IPS DF 4.7 (cell line): Measurements from ENCODE around the gene IPCEF1.

Source experiments
- DNase-seq: peaks from one replicate; pipeline ENCODE4 v3.0.0-alpha.2; 2013; ENCODE audit warnings: low spot score; ENCODE audit errors: extremely low read depth

IPCEF1 gene

GRCh38 chr6:154356690-154357089 is at the start of gene IPCEF1:
TSS of gene IPCEF1 (minus strand) at chr6:154356803. CDS start at chr6:154265947, 90,856 bp downstream.
- DNase-seq: no peak

DNA sequence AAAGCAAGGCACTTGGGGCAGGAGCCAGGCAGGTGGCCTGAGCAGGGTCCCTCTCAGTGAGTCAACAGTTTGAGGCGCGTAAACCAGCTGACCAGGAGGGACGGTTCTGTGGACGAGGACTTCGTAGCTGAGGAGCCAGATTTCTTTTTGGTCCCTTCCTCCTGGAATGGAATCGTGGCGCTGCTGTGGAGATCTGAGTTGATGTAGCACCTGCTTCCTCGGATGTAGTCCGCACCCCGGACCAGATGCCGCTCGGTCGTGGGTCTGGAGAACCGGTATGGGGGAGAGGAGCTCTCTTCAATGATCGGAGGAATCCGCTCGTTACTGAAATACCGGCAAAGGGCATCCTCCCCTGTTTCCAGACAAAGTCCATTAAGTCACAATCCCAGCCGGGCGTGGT is 49.7 kb upstream of the IPCEF1 start:
- DNase-seq: no peak

DNA sequence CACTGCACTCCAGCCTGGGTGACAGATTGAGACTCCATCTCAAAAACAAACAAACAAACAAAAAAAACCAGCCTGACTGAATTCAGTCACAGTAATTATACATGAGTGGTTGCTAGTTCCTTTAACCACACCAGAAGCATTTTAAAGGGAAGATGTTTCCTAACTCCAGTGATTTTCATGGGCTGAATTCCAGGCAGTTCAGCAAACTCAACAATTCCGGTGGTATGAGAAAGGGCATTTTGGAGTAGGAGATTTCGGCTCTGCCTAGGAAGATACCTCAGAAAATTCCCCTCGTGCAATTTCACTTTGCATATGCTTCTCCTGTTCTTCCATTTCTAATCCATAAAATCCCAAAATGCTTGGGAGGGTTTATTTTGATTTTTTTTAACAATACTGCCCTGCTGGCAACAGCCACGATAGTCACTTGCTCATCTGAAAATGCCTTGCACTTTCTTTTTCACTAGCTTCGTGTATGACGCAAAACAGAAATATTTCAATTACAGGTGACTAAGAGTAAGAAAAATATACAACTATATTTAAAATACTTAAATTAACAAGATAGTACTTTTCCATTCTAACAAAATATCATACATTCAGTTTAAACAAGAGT is 48.3 kb upstream of the IPCEF1 start:
- no peak for DNase-seq

DNA sequence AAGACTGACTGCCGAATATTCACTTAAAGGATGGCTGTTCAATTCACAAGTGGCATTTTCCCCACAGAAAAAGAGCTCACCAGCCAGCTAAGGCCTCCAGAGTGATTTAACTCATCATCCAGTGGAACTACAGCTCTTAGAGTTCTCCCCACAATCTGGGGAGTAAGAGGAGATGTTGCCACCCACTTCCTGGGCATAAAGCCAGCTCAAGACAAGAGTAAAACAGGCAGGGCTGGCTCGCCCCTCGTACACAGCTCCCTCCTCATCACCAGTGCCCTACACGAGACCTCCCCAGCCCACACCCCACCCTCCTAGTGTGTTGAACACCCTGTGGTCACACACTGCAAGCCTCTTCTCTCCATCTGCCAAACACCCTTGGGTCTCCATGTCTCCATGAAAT is 47.2 kb upstream of the IPCEF1 start:
- no peak for DNase-seq

DNA sequence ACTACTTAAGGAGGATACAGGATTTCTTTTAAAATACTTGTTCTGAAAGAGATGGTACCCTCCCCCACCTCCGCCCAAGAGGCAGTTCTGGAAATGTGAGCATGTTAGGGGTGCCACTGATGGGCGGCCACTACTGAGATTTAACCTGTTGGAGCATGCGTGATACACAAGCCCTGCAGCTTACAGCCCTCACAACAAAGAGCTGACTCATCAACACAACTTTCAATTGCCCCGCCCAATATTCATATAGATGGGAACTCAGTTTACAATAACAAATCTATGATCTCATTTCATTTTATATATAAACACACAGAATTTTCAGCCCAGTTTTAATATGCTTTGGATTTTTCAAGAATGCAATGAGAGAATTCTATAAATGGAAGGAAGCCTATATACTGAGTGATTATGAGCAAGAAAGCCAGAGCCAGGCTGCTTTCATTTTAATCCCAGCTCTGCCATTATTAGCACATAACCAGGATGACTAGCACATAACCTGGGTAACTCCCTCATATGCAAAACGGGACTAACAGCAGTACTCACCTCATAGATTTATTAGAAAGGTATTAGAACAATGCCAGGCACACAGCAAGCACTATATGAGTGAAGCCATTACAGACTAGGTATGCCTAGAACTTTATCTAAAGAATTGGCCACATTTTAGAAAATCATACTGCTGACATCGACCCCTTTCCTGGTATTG is 45.6 kb upstream of the IPCEF1 start:
- DNase-seq: no peak

DNA sequence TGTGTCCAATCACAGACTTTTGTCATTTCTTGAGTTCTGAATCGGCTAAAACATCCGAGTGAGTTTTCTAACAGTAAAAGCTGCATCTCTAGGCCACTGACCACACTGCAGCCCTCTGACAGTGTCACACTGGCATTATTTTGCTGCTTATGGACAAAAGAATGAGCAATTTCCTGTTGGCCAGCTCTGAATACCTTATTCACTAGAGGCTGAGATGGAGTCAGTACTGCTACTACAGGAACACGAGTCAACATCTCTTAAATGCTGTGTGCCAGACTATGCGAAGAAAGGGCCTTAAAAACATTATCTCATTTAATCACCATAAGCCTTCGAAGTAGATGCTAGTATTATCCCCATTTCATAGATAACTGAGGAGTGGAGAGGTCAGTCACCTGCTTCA is 42.5 kb upstream of the IPCEF1 start:
- no peak for DNase-seq

DNA sequence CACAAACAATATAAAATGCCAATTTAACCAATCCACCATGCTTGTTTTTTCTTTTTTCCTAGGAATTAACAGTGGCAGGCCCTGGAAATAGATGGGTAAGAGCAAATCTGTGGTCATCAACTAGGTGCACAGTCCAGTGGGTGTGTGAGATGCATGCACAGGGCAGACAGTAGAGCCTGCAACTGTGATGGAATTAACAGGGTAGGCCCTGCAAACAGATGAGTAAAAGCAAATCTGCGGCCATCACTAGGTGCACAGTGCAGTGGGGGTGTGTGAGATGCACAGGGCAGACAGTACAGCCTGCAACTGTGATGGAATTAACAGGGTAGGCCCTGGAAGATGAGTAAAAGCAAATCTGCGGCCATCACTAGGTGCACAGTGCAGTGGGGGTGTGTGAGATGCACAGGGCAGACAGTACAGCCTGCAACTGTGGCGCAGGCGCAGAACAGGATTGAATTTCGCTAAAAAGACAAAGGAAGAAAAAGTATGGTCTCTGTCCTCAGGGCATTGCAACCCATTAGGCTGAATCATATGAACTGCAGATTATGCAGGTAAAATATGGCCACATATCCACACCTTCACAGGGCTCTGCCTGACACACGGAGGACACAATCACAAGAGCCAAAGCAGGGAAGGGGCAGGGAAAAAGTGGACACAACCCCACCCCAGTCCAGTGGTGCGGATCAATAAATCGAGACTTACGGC is 41.0 kb upstream of the IPCEF1 start:
- no peak for DNase-seq

- DNase-seq: no peak
Measured at GRCh38 chr6:154395878-154396277, 39.3 kb upstream of the IPCEF1 start.

DNA sequence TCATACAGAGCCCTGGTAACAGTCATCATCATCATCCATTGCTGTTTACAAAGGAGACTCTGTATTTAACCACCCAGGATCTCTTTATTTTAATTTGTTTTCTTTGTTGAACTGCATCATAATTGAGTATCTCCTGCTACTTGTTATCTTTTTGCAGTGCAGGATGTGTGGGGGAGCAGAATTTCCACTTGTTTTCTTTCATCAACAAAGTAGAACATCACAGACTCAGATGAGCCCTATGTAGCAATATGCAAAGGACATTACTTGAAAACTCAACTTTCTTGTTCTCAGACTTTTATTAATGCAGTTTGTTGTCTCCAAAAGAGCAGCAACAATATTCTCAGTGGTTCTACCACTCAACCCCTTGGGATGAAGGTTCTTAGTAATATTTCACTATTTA is 38.7 kb upstream of the IPCEF1 start:
- no peak for DNase-seq

DNA sequence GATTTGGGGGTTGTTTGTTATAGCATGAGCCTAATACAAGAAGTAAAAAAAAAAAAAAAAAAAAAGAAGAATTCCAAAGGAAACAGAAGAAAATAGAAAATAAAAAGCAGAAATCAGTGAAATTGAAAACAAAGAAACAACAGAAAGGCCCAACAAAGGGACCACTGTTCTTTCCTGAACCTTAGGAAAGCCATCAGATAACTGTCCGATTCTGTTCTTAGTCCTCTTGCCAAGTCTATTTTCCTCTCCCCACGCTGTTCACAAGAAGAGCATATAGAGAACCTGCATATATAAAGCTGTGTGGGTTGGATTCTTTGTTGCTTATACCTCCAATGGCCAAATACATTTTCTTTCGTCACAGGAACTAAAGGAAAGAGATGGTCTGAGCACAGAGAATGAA is 38.0 kb upstream of the IPCEF1 start:
- DNase-seq: no peak

GRCh38 chr6:154390034-154390433 is 33.4 kb upstream of the IPCEF1 start:
- no peak for DNase-seq

GRCh38 chr6:154388803-154389202 is 32.2 kb upstream of the IPCEF1 start:
- DNase-seq: no peak

GRCh38 chr6:154386848-154387717 is 30.5 kb upstream of the IPCEF1 start:
- DNase-seq: no peak

DNA sequence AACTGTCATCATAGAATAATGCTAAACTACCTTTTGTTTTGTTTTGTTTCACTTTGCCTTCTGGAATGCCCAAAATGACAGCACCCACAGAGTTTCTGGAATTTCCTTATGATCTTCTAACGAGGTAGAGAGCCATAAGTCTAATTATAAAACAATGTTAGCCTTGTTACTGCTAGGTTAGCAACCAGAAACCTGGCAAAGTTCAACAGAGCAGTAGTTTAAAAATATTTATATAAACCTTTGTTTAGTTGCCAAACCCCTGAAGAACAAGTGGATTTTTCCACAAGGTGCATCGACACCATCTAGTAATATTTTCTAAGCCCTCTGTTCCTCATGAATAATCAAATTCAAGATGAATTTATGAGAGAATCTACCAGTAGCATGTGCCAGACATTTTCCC is 27.6 kb upstream of the IPCEF1 start:
- no peak for DNase-seq

- no peak for DNase-seq
Measured at GRCh38 chr6:154383273-154383672, 26.7 kb upstream of the IPCEF1 start.

DNA sequence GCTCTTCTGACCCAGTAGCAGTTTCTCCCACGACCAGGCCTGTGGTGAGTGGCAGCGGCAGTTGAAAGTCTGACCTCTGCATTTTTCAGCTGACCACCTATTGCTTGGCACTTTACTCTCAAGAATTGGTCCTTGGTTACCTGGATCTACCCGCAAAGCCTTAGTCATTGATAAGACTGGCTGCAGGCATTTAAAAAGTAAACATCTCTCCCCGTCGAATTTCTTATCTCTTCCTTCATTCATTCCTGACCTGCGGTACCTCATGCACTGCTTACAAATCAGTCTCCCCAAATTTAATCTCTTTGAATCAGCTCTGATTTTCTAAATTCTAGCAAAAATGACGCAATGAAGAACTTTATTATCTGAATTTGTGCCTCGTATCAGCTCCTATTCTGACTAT is 26.1 kb upstream of the IPCEF1 start:
- DNase-seq: no peak

- DNase-seq: no peak
Measured at GRCh38 chr6:154381548-154381947, 24.9 kb upstream of the IPCEF1 start.

GRCh38 chr6:154380741-154381140 is 24.1 kb upstream of the IPCEF1 start:
- DNase-seq: no peak

DNA sequence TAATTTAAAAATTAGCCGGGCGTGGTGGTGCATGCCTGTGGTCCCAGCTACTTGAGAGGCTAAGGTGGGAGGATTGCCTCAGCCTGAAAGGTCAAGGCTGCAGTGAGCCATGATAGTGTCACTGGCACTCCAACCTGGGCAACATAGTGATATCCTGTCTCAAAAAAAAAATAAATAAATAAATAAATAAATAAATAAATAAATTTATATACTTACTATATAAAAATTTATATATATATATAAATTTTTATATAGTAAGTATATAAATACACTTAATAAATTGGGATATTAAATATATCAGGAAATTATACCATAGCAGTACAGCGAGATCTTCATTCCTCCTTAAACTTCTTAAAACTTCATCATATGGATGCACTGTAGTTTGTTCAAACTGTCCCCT is 23.0 kb upstream of the IPCEF1 start:
- no peak for DNase-seq

GRCh38 chr6:154378518-154378917 is 21.9 kb upstream of the IPCEF1 start:
- DNase-seq: no peak

DNA sequence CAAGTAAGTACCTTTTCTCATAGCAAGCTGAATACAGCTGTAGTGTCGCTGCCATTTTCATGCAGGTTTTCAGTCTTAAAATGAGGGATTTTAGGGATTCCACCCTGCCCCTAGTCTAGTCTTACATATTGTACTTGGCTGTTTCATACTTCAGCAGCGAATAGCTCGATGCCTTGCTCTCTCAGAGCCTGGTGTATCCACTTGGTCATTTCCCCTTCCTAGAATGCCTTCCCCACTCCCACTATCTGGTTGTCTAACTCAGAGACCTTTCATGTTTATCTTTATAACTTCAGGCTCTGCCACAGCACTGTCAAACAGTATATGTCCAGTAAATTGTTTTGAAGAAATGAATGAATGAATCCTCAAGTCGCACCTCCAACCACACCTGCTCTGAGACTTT is 21.1 kb upstream of the IPCEF1 start:
- DNase-seq: no peak

DNA sequence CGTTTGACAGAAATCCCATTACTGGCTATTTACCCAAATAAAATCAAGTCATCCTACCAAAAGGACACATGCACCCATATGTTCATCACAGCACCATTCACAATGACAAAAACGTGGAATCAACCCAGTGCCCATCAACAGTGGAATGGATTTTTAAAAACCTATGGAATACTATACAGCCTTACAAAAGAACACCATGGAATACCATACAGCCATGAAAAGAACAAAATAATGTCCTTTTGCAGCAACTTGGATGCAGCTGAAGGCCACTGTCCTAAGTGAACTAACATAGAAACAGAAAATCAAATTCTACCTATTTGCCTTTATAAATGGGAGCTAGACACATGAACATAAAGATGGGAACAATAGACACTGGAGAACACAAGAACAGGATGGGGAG is 17.4 kb upstream of the IPCEF1 start:
- no peak for DNase-seq
